Right atrium auricular region (tissue), 2 donors: Measurements from ENCODE around the gene HBE1. TPM values are rescaled to one million over a fixed set of nuclear protein-coding genes. Genes with fewer than 3 reads are reported as not detected.
"Not testable (repeated sequence)": the region's sequence is repeated elsewhere in the genome, so short reads cannot be mapped to it uniquely, and the experiment has no call there.

Experiments
- DNase-seq: peaks from one replicate; pipeline ENCODE4 v3.0.0-alpha.2; 2019; ENCODE audit warnings: low spot score
- H3K27ac ChIP-seq, 2 donors: fragments of 200-600 bp; sonication (generic); 1 replicate in 1 of 2; 2 replicates in 1 of 2; pipeline ENCODE4 v1.5.1; 2016 to 2019
- H3K27me3 ChIP-seq, 2 donors: fragments of 200-600 bp; sonication (generic); one replicate each; pipeline versions ENCODE4 v1.5.1 to v1.6.0; 2017 to 2019
- H3K36me3 ChIP-seq: fragments of 200-600 bp; sonication (generic); one replicate; pipeline ENCODE4 v1.5.1; 2016
- H3K4me1 ChIP-seq, 2 donors: fragments of 200-600 bp; sonication (generic); one replicate each; pipeline versions ENCODE4 v1.5.1 to v1.6.0; 2017 to 2019
- H3K4me3 ChIP-seq, 2 donors: fragments of 200-600 bp; sonication (generic); 1 replicate in 1 of 2; 2 replicates in 1 of 2; pipeline ENCODE4 v1.5.1; 2017 to 2019; ENCODE audit warnings: mild to moderate bottlenecking in 1 of 2, moderate library complexity in 1 of 2
- H3K9me3 ChIP-seq, 2 donors: fragments of 200-600 bp; sonication (generic); one replicate each; pipeline ENCODE4 v1.5.1; 2019
- CTCF ChIP-seq, 2 donors: fragments of 200-600 bp; sonication (generic); IDR thresholded peaks; one replicate each; pipeline ENCODE4 v1.5.1; 2019; ENCODE audit warnings: antibody characterized with exemption in 2 of 2
- total RNA-seq, 2 donors: library from RNA; depleted of rRNA; stranded (reverse); fragments of >200 nt; gene quantifications; one replicate each; pipeline ENCODE4 v1.1.0, GENCODE V29; 2016

HBE1 gene
- total RNA-seq, 2 donors from 2014 or later: not detected

GRCh38 chr11:5252919-5253265 is 16.9 kb downstream of the HBE1 start:
- no peak for DNase-seq
- Histone ChIP-seq H3K36me3 (no peaks in the 10 kb centered on the region), H3K27me3 (no peaks in the 10 kb centered on the region), H3K27ac (no peak overlapping the region), H3K4me1 (no peaks in the 10 kb centered on the region), H3K9me3 (no peaks in the 10 kb centered on the region), H3K4me3 (no peak overlapping the region)
- TF ChIP-seq CTCF (IDR thresholded peaks at IDR 0.05): no peak

DNA sequence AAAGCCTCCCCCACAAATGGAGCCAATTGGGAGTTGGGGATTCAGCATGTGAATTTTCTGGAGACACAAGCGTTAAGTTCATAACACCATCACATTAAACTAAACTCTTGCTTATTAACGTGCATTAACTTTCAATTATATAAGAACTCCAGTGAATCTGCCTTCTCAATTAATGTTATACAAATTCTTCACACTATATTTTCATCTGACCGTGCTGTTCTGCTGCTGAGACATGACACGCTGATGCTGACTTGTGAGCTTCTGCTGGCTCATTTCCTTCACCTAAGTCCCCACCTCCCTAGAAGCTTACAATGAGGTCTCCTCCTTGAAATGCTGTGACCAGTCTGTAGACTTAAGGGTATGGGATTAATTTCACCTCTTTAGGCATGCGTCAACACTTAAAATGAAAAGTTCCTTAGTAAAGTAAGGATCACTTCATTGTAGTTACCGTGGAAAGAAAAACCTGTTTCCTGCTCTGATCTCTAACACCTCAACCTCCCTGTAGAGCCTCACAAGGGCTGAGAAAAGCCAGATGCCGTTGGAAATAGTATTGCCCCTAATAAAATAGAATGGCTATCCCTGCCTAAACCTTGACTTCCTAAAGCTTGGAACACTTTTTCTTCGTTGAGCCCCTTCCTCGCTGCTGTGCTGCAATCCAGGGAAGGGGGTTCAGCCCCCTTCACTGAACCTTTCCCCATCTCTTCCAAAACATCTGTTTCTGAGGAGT is 17.4 kb downstream of the HBE1 start:
- Histone ChIP-seq H3K4me3 (no peak overlapping the region), H3K27me3 (no peaks in the 10 kb centered on the region), H3K27ac (no peak overlapping the region), H3K9me3 (no peaks in the 10 kb centered on the region), H3K4me1 (no peaks in the 10 kb centered on the region), H3K36me3 (no peaks in the 10 kb centered on the region)
- no peak for DNase-seq
- TF ChIP-seq CTCF (IDR thresholded peaks at IDR 0.05): no peak

- Histone ChIP-seq H3K9me3 (no peaks in the 10 kb centered on the region), H3K27me3 (no peaks in the 10 kb centered on the region), H3K36me3 (no peaks in the 10 kb centered on the region), H3K4me1 (no peaks in the 10 kb centered on the region), H3K27ac (no peak overlapping the region), H3K4me3 (no peak overlapping the region)
- no peak for TF ChIP-seq CTCF (IDR thresholded peaks at IDR 0.05)
- DNase-seq: no peak
Measured at GRCh38 chr11:5251746-5252145, 18.0 kb downstream of the HBE1 start.

- Histone ChIP-seq H3K36me3 (no peaks in the 10 kb centered on the region), H3K4me3 (no peak overlapping the region), H3K27ac (no peak overlapping the region), H3K27me3 (no peaks in the 10 kb centered on the region), H3K9me3 (no peaks in the 10 kb centered on the region), H3K4me1 (no peaks in the 10 kb centered on the region)
- TF ChIP-seq CTCF (IDR thresholded peaks at IDR 0.05): no peak
- DNase-seq: no peak
Measured at GRCh38 chr11:5250543-5251204, 19.1 kb downstream of the HBE1 start.

DNA sequence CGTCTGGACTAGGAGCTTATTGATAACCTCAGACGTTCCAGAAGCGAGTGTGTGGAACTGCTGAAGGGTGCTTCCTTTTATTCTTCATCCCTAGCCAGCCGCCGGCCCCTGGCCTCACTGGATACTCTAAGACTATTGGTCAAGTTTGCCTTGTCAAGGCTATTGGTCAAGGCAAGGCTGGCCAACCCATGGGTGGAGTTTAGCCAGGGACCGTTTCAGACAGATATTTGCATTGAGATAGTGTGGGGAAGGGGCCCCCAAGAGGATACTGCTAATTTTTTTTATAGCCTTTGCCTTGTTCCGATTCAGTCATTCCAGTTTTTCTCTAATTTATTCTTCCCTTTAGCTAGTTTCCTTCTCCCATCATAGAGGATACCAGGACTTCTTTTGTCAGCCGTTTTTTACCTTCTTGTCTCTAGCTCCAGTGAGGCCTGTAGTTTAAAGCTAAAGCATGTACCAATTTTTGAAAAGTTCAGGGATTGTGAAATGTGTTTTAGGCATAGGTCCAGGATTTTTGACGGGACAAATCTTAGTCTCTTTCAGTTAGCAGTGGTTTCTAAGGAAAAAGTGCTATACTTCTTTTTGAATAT is 19.8 kb downstream of the HBE1 start, which contains the start of gene HBG1:
Gene HBG1, minus strand, starts transcription at position 51 of the 590 bp plus-strand sequence. CDS start 53 bp downstream, outside the sequence.
- not testable (repeated sequence) for H3K4me1 ChIP-seq, H3K4me3 ChIP-seq, H3K27ac ChIP-seq, DNase-seq, H3K9me3 ChIP-seq, H3K36me3 ChIP-seq, H3K27me3 ChIP-seq

- not testable (repeated sequence) for H3K27me3 ChIP-seq, DNase-seq, H3K27ac ChIP-seq, H3K4me1 ChIP-seq, H3K4me3 ChIP-seq, H3K9me3 ChIP-seq, H3K36me3 ChIP-seq
Measured at GRCh38 chr11:5248498-5248897, 21.2 kb downstream of the HBE1 start.
